HepG2 (cell line): Measurements from ENCODE around the gene GNPAT. TPM values are rescaled to one million over a fixed set of nuclear protein-coding genes. Genes with fewer than 3 reads are reported as not detected.

Experiments
- BORCS8-MEF2B ChIP-seq: sonication (generic); formaldehyde crosslinking; IDR thresholded peaks from 2 replicates; pipeline ENCODE4 v1.8.0; 2022; ENCODE audit warnings: mild to moderate bottlenecking, missing genetic modification reagents
- ERF ChIP-seq: IDR thresholded peaks from 2 replicates; pipeline ENCODE4 v1.6.1; 2018; ENCODE audit warnings: missing biosample characterization, missing genetic modification reagents
- FLYWCH1 ChIP-seq: sonication (generic); formaldehyde crosslinking; IDR thresholded peaks from 2 replicates; pipeline ENCODE4 v1.8.1; 2023; ENCODE audit warnings: mild to moderate bottlenecking, missing genetic modification reagents
- HNRNPL ChIP-seq: fragments of 200-400 bp; formaldehyde crosslinking; IDR thresholded peaks from 2 replicates; pipeline ENCODE4 v1.6.1; 2017; ENCODE audit warnings: mild to moderate bottlenecking, low read depth, low read length
- PLRG1 ChIP-seq: fragments of 450-650 bp; conservative IDR thresholded peaks from 2 replicates; pipeline ENCODE4 v1.6.1; 2016
- SMARCC2 ChIP-seq: fragments of 450-650 bp; IDR thresholded peaks from 2 replicates; pipeline ENCODE4 v1.6.1; 2017; ENCODE audit warnings: antibody characterized with exemption, mild to moderate bottlenecking
- SPEN ChIP-seq: sonication (generic); formaldehyde crosslinking; IDR thresholded peaks from 2 replicates; pipeline ENCODE4 v1.5.1; 2020; ENCODE audit warnings: low read depth, mild to moderate bottlenecking, missing genetic modification reagents
- TGIF2 ChIP-seq: IDR thresholded peaks from 2 replicates; pipeline ENCODE4 v1.6.1; 2016; ENCODE audit warnings: control low read depth, missing compliant biosample characterization
- TOPORS ChIP-seq: sonication (generic); formaldehyde crosslinking; IDR thresholded peaks from 2 replicates; pipeline ENCODE4 v1.8.0; 2023; ENCODE audit warnings: mild to moderate bottlenecking, missing genetic modification reagents
- ZNF317 ChIP-seq: sonication (generic); formaldehyde crosslinking; IDR thresholded peaks from 2 replicates; pipeline ENCODE4 v1.5.0; 2020; ENCODE audit warnings: mild to moderate bottlenecking, missing genetic modification reagents
- ZNF451 ChIP-seq: sonication (generic); formaldehyde crosslinking; IDR thresholded peaks from 2 replicates; pipeline ENCODE4 v1.5.0; 2020; ENCODE audit warnings: mild to moderate bottlenecking, missing genetic modification reagents
- ZNF619 ChIP-seq: sonication (generic); formaldehyde crosslinking; IDR thresholded peaks from 2 replicates; pipeline ENCODE4 v1.4.0; 2020; ENCODE audit warnings: mild to moderate bottlenecking, missing genetic modification reagents
- ZNF678 ChIP-seq: sonication (generic); formaldehyde crosslinking; IDR thresholded peaks from 2 replicates; pipeline ENCODE4 v1.4.0; 2020; ENCODE audit warnings: mild to moderate bottlenecking, missing genetic modification reagents
- ZNF768 ChIP-seq: sonication (generic); formaldehyde crosslinking; IDR thresholded peaks from 2 replicates; pipeline ENCODE4 v1.4.0; 2020; ENCODE audit warnings: missing genetic modification reagents
- ZNF883 ChIP-seq: sonication (generic); formaldehyde crosslinking; IDR thresholded peaks from 2 replicates; pipeline ENCODE4 v1.5.1; 2020; ENCODE audit warnings: mild to moderate bottlenecking, missing genetic modification reagents; ENCODE audit errors: not compliant biosample characterization
- polyA plus RNA-seq, 8 experiments: library from polyadenylated mRNA; depleted of rRNA in 3 of 8; stranded (reverse) in 7 of 8; unstranded in 1 of 8; fragments of >200 nt; fragmentation: Illumina TruSeq in 4 of 8; extraction: Trizol in 4 of 8; gene quantifications; 2 replicates each; pipeline versions ENCODE4 v1.2.1 to v1.2.3, GENCODE V29; 2011 to 2016; ENCODE audit warnings: low read depth in 4 of 8, missing spikeins in 1 of 8, mixed read lengths in 1 of 8; ENCODE audit not compliant: insufficient read depth in 1 of 8
- total RNA-seq, 5 experiments: library from RNA; depleted of rRNA; stranded (reverse); fragments of >200 nt; fragmentation: Illumina TruSeq; extraction: Trizol; gene quantifications; 2 replicates each; pipeline ENCODE4 v1.2.3, GENCODE V29; 2016; ENCODE audit warnings: low read depth in 1 of 5
- TF ChIP-seq, protein P1 (sequence below): sonication (generic); formaldehyde crosslinking; IDR thresholded peaks from 2 replicates; pipeline ENCODE4 v1.4.0; 2020; ENCODE audit warnings: missing genetic modification reagents, borderline replicate concordance
- TF ChIP-seq, protein P2 (sequence below): sonication (generic); formaldehyde crosslinking; IDR thresholded peaks from 2 replicates; pipeline ENCODE4 v1.5.0; 2020; ENCODE audit warnings: mild to moderate bottlenecking, low read depth, missing genetic modification reagents, borderline replicate concordance
- TF ChIP-seq, protein P3 (sequence below): sonication (generic); formaldehyde crosslinking; conservative IDR thresholded peaks from 2 replicates; pipeline ENCODE4 v1.4.0; 2020; ENCODE audit warnings: missing genetic modification reagents
- TF ChIP-seq, protein P4 (sequence below): sonication (generic); formaldehyde crosslinking; IDR thresholded peaks from 2 replicates; pipeline ENCODE4 v1.4.0; 2020; ENCODE audit warnings: mild to moderate bottlenecking, missing genetic modification reagents
- TF ChIP-seq, protein P5 (sequence below): sonication (generic); formaldehyde crosslinking; IDR thresholded peaks from 2 replicates; pipeline ENCODE4 v1.5.0; 2020; ENCODE audit warnings: mild to moderate bottlenecking, missing genetic modification reagents

Gene GNPAT
- total and polyA plus RNA-seq, 2 of the 13 experiments (the other 11 are each of a cell fraction or from before 2014, with no cell fraction given), result 58.3 to 114 TPM

DNA sequence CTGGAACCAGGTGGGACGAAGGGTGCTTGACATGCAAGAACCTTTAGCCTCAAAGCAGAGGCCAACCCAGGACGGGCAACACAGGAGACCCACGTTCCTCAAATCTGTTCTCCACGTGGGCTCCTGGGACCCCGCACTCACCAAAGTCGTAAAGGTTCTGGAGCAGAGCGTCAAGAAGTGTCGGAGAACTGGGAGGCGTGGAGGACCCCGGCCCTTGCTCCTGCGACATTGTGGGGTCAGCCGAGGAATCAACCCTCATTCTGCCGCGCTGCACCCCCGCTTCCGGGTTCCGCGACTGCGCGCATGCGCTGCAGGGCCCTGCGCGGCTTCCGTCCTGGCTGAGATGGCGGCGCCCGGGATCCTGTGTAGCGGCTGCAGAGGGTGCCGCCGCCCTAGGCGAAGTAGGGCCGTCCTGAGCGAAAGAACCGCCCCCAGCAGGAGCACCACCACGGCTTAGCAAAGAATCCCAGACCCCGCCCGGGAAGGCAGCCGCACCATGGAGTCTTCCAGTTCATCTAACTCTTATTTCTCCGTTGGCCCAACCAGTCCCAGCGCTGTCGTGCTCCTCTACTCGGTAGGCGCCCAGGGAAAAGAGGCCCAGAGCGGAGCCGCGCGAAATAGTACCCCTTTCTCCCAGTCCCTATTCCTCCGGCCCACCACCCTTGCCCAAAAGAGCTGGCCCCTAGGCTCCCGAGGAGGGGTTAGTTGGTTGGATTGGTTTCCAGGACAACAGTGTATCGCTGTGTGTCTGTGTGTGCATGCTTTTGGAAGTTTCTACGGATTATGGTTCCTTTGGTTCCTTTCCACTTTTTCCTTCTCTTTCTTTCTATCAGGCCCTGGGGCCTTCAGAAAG is at the start of gene GNPAT (continued):
- TF ChIP-seq ERF (CRISPR knock-in tag) (peak; percentile 71; the same call in 1 of the 2 replicates), ZNF317 (peak; percentile 81), ZNF619 (CRISPR knock-in tag) (no peak), SMARCC2 (no peak), ZNF768 (CRISPR knock-in tag) (peak; percentile 48; the same call in 1 of the 2 replicates), TOPORS (0 out of 2 replicates have a peak, but pooled peaks have one; percentile 28), ZNF678 (CRISPR knock-in tag) (0 out of 2 replicates have a peak, but pooled peaks have one; percentile 63), PLRG1 (no peak), ZNF451 (CRISPR knock-in tag) (no peak), SPEN (CRISPR knock-in tag) (peak; percentile 70), BORCS8-MEF2B (CRISPR knock-in tag) (peak; percentile 55), HNRNPL (0 out of 2 replicates have a peak, but pooled peaks have one; percentile 42), TGIF2 (0 out of 2 replicates have a peak, but pooled peaks have one; percentile 58), FLYWCH1 (CRISPR knock-in tag) (no peak), ZNF883 (CRISPR knock-in tag) (peak; percentile 87)
- TF ChIP-seq, protein P1, sequence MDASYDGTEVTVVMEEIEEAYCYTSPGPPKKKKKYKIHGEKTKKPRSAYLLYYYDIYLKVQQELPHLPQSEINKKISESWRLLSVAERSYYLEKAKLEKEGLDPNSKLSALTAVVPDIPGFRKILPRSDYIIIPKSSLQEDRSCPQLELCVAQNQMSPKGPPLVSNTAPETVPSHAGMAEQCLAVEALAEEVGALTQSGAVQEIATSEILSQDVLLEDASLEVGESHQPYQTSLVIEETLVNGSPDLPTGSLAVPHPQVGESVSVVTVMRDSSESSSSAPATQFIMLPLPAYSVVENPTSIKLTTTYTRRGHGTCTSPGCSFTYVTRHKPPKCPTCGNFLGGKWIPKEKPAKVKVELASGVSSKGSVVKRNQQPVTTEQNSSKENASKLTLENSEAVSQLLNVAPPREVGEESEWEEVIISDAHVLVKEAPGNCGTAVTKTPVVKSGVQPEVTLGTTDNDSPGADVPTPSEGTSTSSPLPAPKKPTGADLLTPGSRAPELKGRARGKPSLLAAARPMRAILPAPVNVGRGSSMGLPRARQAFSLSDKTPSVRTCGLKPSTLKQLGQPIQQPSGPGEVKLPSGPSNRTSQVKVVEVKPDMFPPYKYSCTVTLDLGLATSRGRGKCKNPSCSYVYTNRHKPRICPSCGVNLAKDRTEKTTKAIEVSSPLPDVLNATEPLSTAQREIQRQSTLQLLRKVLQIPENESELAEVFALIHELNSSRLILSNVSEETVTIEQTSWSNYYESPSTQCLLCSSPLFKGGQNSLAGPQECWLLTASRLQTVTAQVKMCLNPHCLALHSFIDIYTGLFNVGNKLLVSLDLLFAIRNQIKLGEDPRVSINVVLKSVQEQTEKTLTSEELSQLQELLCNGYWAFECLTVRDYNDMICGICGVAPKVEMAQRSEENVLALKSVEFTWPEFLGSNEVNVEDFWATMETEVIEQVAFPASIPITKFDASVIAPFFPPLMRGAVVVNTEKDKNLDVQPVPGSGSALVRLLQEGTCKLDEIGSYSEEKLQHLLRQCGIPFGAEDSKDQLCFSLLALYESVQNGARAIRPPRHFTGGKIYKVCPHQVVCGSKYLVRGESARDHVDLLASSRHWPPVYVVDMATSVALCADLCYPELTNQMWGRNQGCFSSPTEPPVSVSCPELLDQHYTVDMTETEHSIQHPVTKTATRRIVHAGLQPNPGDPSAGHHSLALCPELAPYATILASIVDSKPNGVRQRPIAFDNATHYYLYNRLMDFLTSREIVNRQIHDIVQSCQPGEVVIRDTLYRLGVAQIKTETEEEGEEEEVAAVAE, result no peak; the same call in 1 of the 2 replicates
- TF ChIP-seq, protein P2, sequence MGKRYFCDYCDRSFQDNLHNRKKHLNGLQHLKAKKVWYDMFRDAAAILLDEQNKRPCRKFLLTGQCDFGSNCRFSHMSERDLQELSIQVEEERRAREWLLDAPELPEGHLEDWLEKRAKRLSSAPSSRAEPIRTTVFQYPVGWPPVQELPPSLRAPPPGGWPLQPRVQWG (CRISPR knock-in tag), result no peak
- TF ChIP-seq, protein P3, sequence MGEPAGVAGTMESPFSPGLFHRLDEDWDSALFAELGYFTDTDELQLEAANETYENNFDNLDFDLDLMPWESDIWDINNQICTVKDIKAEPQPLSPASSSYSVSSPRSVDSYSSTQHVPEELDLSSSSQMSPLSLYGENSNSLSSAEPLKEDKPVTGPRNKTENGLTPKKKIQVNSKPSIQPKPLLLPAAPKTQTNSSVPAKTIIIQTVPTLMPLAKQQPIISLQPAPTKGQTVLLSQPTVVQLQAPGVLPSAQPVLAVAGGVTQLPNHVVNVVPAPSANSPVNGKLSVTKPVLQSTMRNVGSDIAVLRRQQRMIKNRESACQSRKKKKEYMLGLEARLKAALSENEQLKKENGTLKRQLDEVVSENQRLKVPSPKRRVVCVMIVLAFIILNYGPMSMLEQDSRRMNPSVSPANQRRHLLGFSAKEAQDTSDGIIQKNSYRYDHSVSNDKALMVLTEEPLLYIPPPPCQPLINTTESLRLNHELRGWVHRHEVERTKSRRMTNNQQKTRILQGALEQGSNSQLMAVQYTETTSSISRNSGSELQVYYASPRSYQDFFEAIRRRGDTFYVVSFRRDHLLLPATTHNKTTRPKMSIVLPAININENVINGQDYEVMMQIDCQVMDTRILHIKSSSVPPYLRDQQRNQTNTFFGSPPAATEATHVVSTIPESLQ, result no peak
- TF ChIP-seq, protein P4, sequence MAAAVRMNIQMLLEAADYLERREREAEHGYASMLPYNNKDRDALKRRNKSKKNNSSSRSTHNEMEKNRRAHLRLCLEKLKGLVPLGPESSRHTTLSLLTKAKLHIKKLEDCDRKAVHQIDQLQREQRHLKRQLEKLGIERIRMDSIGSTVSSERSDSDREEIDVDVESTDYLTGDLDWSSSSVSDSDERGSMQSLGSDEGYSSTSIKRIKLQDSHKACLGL (CRISPR knock-in tag), result peak; percentile 80; the same call in 1 of the 2 replicates
- TF ChIP-seq, protein P5, sequence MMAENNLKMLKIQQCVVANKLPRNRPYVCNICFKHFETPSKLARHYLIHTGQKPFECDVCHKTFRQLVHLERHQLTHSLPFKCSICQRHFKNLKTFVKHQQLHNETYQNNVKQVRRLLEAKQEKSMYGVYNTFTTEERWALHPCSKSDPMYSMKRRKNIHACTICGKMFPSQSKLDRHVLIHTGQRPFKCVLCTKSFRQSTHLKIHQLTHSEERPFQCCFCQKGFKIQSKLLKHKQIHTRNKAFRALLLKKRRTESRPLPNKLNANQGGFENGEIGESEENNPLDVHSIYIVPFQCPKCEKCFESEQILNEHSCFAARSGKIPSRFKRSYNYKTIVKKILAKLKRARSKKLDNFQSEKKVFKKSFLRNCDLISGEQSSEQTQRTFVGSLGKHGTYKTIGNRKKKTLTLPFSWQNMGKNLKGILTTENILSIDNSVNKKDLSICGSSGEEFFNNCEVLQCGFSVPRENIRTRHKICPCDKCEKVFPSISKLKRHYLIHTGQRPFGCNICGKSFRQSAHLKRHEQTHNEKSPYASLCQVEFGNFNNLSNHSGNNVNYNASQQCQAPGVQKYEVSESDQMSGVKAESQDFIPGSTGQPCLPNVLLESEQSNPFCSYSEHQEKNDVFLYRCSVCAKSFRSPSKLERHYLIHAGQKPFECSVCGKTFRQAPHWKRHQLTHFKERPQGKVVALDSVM (CRISPR knock-in tag), result peak; percentile 58; the same call in 1 of the 2 replicates
